NCI-H2107 treated with DMSO at 0.1 percent for 48 hours (cell line): ENCODE measurements around the gene C1orf74.
"Not testable (repeated sequence)": the region's sequence is repeated elsewhere in the genome, so short reads cannot be mapped to it uniquely, and the experiment has no call there.

Experiments
- DNase-seq: peaks from one replicate; lab custom pipeline; 2025; ENCODE audit not compliant: unreplicated experiment; lab: John Stamatoyannopoulos, UW

Gene C1orf74

DNA sequence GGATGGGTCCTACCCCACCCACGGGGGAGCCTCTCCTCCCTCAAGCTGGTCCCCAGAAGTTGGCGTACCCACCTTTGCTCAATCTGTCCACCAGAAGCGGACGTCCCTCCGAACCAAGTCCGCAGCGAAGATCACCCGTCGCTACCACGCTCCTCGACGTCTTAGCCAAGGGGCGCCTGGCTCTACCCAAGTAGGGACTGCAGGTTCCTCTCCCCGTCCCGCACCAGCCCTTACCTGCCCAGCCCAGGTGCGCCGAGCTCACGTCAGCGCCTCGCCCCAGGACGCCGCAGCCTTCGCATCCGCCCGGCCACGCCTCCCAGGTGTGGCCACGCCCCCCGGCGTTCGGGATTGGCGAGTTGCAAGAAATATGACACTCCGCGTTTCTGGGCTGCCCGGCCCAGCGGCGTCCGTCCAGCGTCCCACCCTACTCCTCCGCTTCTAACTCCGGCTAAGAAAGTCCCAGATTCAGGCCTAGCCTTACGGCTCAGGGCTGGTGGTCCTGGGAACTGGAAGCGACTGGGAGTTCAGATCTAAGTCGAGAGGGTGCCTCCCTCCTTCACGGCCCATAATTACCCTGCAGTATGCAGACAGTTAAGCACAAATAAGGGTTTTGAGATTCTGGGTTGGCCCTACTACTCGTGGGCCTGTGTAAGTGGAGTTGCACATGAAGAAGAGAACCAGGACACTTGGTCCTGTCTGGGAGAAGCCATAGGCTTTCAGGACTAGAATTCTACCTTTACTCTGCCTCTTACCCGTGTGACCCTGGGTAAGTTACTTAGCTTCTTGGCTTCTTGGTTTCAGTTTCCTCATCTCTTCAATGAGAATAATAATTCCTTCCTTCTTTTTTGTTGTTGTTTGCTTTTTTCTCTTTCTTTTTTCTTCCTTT is 21.8 kb upstream of the C1orf74 start, which contains the start of gene IRF6:
TSS of gene IRF6 (minus strand) at position 268 of the 886 bp plus-strand sequence. CDS start 4,729 bp downstream, outside the sequence.
- peak; percentile 25 for DNase-seq

DNA sequence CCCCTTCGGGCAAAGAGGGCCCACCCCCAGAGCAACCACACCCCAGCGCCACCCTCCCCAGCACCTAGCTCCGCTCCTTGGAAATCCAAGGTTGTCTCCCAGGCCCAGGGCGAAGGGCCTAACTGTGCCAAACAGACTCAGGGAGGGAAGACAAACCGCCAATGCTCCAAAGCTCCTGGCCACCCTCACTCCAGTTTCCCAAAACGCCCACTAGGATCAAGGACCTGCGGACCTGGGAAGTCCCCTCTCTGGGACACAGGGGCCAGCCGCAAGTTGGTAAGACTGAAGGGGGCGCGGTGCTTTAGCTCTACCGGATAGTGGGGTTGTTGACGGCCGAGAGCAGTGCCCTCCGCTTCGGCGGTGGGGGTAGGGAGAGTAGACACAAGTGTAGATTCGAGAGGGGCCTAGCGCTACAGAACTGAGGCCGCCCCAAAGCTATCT is 21.0 kb upstream of the C1orf74 start:
- no peak for DNase-seq

- DNase-seq: no peak
Measured at GRCh38 chr1:209803568-209803967, 19.2 kb upstream of the C1orf74 start.

DNA sequence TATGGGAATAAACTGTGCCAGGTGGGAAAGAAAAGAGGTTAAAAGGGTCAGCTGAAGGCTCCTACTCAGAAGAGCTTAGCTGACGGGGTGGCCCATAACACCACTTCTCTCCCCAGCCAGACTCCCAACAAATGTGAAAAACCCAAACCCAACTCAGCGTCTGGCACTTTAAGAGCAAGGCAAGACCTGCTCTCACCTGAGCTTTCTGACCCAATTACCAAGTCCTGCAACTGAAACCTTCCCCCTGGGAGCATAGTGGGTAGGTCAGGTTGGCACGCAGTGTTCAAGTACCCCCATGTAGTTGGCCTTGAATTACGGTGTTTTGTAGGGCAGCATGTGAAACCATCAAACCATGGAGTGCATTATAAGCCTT is 18.4 kb upstream of the C1orf74 start:
- peak; percentile 82 for DNase-seq

- DNase-seq: peak; percentile 82
Measured at GRCh38 chr1:209802117-209802779, 17.9 kb upstream of the C1orf74 start.

GRCh38 chr1:209800984-209801834 is 16.9 kb upstream of the C1orf74 start:
- DNase-seq: peak; percentile 38

DNA sequence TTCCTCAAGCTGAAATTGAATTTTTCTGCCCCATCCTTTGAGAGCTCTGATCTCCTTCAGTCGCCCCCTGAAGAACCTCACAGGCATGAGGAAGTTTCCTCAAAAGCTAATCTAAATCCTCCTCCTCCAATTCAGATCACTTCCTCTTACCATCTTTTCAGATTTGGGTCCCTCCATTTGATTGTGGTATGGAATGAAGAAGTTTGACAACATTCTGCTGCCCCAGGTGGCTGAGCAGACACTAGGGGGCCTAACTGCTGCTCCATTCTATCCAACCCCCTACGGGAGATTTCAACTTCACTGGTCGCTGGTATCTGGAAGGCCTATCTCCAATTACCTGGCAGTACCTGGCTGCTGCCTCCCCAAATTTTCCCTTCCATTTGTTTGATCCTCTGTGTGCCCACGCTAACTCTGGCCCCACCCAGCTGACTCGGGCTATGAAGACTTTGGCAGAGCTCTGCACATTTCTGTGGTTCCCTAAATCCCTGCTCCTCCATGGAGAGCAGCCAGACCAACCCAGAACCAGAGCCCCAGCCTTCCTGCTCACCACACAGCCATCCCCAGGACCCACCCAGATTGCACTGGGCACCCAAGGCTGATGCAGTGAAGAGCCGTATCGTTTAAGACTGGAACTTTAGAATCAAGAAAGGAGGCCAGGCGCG is 13.8 kb upstream of the C1orf74 start:
- DNase-seq: no peak

DNA sequence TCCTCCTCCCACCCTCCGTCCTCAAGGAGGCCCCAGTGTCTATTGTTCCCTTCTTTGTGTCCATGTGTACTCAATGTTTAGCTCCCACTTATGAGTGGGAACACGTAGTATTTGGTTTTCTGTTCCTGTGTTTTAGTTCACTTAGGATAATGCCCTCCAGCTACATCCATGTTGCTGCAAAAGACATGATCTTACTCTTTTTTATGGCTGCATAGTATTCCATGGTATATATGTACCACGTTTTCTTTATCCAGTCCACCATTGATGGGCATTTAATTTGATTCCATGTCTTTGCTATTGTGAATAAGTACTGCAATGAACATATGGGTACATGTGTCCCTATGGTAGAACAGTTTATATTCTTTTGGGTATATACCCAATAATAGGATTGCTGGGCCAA is 9.4 kb upstream of the C1orf74 start:
- not testable (repeated sequence) for DNase-seq

DNA sequence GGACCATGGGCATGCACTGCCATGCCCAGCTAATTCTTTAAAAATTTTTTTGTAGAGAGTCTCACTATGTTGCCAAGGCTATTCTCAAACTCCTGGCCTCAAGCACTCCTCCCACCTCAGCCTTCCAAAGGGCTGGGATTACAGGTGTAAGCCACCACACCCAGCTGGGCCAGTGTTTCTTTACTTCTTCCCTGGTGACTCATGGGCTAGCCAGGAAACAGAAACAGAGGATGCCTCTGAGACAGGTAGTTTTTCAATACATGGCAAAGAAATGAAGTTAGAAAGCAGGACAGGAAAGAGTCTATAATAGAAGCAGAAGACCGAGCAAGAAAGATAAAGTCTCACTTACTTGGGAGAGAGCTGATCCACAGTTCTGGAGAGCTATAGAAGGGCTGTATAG is 7.6 kb upstream of the C1orf74 start:
- no peak for DNase-seq

- no peak for DNase-seq
Measured at GRCh38 chr1:209790286-209791193, 6.2 kb upstream of the C1orf74 start.

- DNase-seq: no peak
Measured at GRCh38 chr1:209789245-209789644, 4.9 kb upstream of the C1orf74 start.

DNA sequence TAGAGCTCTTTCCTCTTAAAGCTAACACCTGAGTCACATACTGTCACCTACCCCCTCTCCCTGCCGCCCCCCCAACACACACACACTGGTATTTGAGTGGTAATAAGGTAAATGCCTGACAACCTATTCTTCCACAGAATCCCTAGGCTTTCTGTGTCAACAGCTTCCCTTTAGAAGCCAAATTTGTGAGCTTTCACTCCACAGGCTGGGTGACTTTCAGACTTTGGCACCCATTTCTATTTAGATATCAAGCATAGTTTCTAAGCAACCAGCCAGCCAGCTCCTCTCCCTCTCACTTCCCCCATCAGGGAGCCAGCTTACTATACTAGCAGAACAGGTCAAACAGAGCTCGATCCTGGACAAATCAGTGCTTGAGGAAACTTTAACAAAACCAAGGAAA is 3.2 kb upstream of the C1orf74 start:
- no peak for DNase-seq

- no peak for DNase-seq
Measured at GRCh38 chr1:209786146-209786545, 1.8 kb upstream of the C1orf74 start.

GRCh38 chr1:209785592-209785991 is 1.2 kb upstream of the C1orf74 start:
- DNase-seq: no peak

GRCh38 chr1:209783386-209783785 is 973 bp downstream of the C1orf74 start:
- no peak for DNase-seq

DNA sequence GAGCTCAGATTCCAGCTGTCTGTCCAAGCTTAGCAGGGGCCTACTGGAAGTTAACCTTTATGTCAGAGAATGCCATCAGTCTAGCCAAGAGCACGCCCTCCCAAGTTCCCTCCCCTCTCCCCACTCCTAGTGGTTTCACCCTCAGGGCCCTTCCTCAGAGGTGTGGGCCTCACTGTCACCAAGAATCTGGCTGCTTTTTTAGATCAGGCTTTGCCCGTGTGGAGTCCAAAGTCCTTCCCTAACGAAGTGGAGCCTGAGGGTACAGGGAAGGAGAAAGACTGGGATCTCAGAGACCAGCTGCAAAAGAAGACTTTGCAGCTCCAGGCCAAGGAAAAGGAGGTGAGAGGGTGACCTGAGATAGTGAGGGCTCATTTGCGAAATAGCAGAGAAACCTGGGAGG is 4.1 kb downstream of the C1orf74 start:
- DNase-seq: no peak

GRCh38 chr1:209778102-209778501 is 6.3 kb downstream of the C1orf74 start:
- DNase-seq: no peak

GRCh38 chr1:209777587-209777986 is 6.8 kb downstream of the C1orf74 start:
- no peak for DNase-seq

- no peak for DNase-seq
Measured at GRCh38 chr1:209775678-209776077, 8.7 kb downstream of the C1orf74 start.

DNA sequence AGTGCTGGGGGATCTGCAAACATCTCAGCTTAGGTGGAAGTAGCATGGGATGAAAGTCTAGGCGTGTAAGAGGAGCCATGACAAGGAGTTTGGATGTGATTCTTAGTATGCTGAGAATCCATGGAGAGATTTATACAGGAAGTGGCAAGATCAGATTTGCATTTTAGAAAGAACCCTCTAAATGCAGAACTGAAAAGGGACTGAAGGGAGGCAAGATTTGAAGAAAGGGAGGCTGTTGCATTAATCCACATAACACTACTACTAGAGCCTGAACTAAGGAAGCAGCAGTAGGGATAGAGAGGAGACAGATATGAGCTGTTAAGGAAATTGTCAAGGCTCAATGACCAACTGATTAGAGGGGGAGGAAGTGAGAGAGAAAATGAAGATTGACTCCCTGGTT is 9.8 kb downstream of the C1orf74 start:
- DNase-seq: no peak
